ENCODE results near the gene ARSJ. TPM values are rescaled to one million over a fixed set of nuclear protein-coding genes. Genes with fewer than 3 reads are reported as not detected.
A peak's percentile ranks its signal among the peaks of the same experiment; 100 is the strongest.

Gene ARSJ
- total RNA-seq, 1 donor from 2014 or later, result 8.4 TPM

DNA sequence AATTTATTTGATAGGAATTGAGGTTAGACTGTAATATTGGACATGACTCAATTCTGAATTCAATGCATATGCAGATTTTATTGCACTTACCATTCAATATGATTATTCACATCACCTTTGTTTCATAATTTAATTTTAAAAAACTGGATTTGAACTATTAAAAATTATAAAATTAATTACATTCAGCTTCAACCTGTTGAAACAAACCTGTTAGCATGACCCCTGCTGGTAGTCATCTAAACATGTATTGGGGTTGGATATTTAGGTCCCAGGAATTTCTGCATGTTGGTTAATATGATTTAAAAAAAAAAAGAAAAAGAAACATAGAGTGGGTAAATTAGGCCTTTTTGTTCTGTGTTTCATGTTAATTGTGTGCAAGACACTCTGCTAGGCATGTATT lies 85.9 kb downstream of the ARSJ start:
- TF ChIP-seq, protein P1, sequence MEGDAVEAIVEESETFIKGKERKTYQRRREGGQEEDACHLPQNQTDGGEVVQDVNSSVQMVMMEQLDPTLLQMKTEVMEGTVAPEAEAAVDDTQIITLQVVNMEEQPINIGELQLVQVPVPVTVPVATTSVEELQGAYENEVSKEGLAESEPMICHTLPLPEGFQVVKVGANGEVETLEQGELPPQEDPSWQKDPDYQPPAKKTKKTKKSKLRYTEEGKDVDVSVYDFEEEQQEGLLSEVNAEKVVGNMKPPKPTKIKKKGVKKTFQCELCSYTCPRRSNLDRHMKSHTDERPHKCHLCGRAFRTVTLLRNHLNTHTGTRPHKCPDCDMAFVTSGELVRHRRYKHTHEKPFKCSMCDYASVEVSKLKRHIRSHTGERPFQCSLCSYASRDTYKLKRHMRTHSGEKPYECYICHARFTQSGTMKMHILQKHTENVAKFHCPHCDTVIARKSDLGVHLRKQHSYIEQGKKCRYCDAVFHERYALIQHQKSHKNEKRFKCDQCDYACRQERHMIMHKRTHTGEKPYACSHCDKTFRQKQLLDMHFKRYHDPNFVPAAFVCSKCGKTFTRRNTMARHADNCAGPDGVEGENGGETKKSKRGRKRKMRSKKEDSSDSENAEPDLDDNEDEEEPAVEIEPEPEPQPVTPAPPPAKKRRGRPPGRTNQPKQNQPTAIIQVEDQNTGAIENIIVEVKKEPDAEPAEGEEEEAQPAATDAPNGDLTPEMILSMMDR (IDR thresholded peaks at IDR 0.05), result peak; percentile 18
- H3K4me3 ChIP-seq, result no peak overlapping the region
- H3K9me3 ChIP-seq, result no peaks in the 10 kb centered on the region
- no peaks in the 10 kb centered on the region for H3K4me1 ChIP-seq
- no peaks in the 10 kb centered on the region for H3K27me3 ChIP-seq (ENCODE audit: low read depth)
- ATAC-seq (no peak), DNase-seq (no peak)
- intact Hi-C loops (cut with DNase I), result no loop called here
- H3K27ac ChIP-seq, result no peak overlapping the region
- no peaks in the 10 kb centered on the region for H3K36me3 ChIP-seq

DNA sequence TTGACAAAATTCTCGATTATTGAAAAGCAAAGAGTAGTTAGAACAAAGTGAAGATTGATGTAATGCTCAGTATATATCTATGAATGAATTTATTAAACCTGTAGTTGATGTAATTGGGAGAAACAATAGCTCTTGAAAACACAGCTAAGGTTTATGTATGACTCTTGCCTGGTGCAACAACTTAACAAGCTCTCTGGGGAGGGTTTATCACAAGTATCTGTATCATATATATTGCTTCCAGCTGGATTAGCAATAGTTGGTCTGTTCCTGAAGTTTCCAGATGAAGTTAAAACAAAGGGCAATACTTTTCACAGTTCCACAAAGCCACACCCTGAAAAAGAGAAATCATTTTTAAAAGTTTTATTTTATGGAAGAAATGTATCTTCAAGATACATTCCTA lies 91.4 kb downstream of the ARSJ start:
- Histone ChIP-seq H3K4me1 (no peaks in the 10 kb centered on the region), H3K27me3 (ENCODE audit: low read depth) (no peaks in the 10 kb centered on the region), H3K27ac (no peak overlapping the region), H3K4me3 (no peak overlapping the region), H3K9me3 (no peaks in the 10 kb centered on the region), H3K36me3 (no peaks in the 10 kb centered on the region)
- intact Hi-C loops (cut with DNase I), result no loop called here
- TF ChIP-seq, protein P1 (IDR thresholded peaks at IDR 0.05), result no peak
- ATAC-seq, result no peak
- DNase-seq, result no peak

DNA sequence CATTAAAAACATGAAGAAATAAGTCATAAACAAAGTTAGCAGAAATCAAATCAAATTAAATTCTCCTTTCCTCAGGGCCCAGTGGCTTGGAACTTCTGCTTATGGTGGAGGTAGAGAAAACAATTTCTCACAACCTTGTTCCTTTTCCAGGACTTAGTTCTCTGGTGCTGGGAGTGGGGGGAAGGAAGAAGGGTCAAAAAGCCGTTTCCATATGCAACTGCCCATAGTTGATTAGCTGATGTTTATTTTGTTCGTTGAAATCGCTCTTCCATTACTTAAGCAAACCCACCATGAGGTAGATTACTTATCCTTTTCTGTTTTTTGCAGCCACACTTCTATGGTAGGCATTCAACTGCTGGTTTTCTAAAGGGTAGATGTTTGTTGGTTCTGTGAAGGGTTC lies 94.2 kb downstream of the ARSJ start:
- Histone ChIP-seq H3K9me3 (no peaks in the 10 kb centered on the region), H3K4me1 (no peaks in the 10 kb centered on the region), H3K27ac (no peak overlapping the region), H3K36me3 (no peaks in the 10 kb centered on the region), H3K4me3 (no peak overlapping the region), H3K27me3 (ENCODE audit: low read depth) (no peaks in the 10 kb centered on the region)
- TF ChIP-seq, protein P1 (IDR thresholded peaks at IDR 0.05), result no peak
- DNase-seq (no peak), ATAC-seq (no peak)
- intact Hi-C loops (cut with DNase I), result no loop called here

DNA sequence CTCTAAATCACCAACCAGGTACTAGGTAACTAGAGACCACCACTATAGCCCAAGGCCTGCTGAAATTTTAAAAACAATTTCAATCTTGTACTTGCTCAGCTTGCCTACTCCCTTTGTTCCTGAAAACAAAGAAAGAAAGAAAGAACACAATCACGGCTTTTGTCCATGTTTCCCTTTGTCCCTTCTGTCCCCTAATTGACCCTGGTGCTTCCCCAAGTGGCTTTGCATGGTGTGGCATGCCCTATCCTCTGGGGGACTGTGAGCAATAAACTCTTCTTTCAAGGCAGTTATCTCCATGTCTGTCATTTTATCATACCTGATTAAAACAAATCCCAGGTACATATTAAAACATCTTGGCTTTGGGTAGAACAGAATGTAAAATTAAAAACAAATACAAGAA lies 94.8 kb downstream of the ARSJ start:
- Histone ChIP-seq H3K4me1 (no peaks in the 10 kb centered on the region), H3K36me3 (no peaks in the 10 kb centered on the region), H3K4me3 (no peak overlapping the region), H3K27me3 (ENCODE audit: low read depth) (no peaks in the 10 kb centered on the region), H3K27ac (no peak overlapping the region), H3K9me3 (no peaks in the 10 kb centered on the region)
- ATAC-seq (no peak), DNase-seq (no peak)
- TF ChIP-seq, protein P1 (IDR thresholded peaks at IDR 0.05), result no peak
- intact Hi-C loops (cut with DNase I), result no loop called here

DNA sequence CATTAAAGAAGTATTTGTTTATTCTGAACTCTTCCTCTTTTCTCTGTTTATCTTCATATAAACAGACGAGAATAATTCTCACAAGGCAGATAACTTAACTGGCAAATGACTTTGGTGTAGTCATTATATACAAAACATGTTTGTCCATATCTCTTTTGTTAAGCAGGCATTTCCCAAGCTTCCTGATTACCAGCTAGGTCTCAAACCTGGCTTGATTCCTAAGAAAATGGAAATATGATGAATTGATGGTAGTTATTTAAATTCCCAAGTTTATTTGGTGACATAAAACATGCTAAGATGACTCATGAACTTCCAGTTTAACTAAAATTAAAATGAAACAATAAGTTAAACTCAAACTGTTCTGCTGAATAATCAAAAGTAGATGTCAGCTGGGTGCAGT lies 96.8 kb downstream of the ARSJ start:
- intact Hi-C loops (cut with DNase I), result no loop called here
- DNase-seq (no peak), ATAC-seq (no peak)
- TF ChIP-seq, protein P1 (IDR thresholded peaks at IDR 0.05), result no peak
- no peaks in the 10 kb centered on the region for H3K27me3 ChIP-seq (ENCODE audit: low read depth)
- H3K36me3 ChIP-seq, result no peaks in the 10 kb centered on the region
- H3K4me3 ChIP-seq, result no peak overlapping the region
- H3K27ac ChIP-seq, result no peak overlapping the region
- no peaks in the 10 kb centered on the region for H3K4me1 ChIP-seq
- no peaks in the 10 kb centered on the region for H3K9me3 ChIP-seq

DNA sequence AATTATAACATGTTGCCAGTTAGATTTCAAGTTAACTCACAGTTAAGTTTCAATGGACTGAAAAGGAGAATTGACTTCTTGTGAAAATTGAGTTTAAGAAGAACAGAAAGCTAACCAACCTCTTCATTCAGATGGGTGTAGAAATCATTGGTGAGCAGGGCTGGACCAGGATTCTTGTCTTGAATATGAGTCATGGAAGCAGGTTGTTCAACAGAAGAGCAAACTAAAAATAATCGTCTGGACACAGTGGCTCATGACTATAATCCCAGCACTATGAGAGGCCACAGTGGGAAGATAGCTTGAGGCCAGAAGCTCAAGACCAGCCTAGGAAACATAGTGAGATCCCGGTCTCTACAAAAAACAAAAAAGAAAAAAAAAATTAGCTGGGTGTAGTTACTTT lies 98.2 kb downstream of the ARSJ start:
- ATAC-seq (no peak), DNase-seq (no peak)
- Histone ChIP-seq H3K27ac (no peak overlapping the region), H3K36me3 (no peaks in the 10 kb centered on the region), H3K27me3 (ENCODE audit: low read depth) (no peaks in the 10 kb centered on the region), H3K4me3 (no peak overlapping the region), H3K4me1 (no peaks in the 10 kb centered on the region), H3K9me3 (no peaks in the 10 kb centered on the region)
- intact Hi-C loops (cut with DNase I), result no loop called here
- TF ChIP-seq, protein P1 (IDR thresholded peaks at IDR 0.05), result no peak

All from lower lobe of right lung (tissue), 2 donors.